NCI-H1694 treated with DMSO at 0.1 percent for 48 hours (cell line): Measurements from ENCODE around the gene HOXA7.

Source experiments
- DNase-seq: peaks from one replicate; lab custom pipeline; 2025; lab: John Stamatoyannopoulos, UW

The HOXA7 gene

DNA sequence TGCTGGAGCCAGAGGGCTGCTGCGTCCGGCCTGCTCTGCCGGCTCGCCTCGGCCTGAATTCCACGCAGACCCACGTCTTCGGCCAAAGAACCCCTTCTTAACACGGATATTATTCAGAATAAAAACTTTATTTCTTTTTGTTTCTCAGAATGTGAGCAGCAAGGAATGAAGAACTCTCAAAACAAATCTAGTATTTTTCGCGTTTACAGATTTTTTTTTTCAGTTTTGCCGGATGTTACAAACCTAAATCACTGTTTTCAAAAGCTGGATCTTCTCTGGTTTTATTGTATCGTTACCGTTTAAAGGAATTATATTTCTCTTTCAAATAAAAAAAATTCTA, 49.6 kb downstream of the HOXA7 start:
- DNase-seq = no peak

DNA sequence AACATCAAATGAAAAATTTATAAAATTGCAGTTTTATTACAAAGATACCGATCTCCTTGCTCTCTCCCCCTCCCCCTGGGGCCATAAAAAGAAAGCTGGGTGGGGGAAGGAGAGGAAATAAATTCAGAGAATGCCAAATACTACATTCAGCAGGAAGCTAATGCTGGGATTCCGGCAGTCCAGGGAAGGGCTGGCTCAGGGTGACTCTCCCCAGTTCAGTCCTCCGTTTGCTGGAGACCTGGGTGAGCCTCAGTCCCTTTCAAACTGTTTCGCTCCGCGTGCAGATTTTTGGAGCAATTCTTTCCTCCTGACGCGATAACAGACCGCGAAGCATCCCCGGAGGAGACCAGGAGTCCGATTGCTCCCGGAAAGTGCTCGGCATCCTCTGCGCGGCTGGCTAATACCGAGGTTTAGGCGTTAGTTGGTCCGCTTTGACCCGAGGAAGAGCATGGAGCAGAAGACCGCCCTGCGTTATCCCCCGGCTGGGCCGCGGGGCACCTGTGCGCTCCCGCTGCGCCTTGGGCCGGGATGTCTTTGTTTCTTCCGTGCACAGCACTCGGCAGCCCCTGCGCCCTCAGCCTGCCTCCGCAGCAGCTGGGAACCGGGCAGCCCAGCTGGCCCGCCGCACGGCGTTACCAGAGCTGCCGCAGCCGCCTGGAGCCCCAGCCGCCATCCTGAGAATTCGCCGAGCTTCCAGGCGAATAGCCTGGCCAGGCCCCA, 50.1 kb downstream of the HOXA7 start:
- no peak for DNase-seq

DNA sequence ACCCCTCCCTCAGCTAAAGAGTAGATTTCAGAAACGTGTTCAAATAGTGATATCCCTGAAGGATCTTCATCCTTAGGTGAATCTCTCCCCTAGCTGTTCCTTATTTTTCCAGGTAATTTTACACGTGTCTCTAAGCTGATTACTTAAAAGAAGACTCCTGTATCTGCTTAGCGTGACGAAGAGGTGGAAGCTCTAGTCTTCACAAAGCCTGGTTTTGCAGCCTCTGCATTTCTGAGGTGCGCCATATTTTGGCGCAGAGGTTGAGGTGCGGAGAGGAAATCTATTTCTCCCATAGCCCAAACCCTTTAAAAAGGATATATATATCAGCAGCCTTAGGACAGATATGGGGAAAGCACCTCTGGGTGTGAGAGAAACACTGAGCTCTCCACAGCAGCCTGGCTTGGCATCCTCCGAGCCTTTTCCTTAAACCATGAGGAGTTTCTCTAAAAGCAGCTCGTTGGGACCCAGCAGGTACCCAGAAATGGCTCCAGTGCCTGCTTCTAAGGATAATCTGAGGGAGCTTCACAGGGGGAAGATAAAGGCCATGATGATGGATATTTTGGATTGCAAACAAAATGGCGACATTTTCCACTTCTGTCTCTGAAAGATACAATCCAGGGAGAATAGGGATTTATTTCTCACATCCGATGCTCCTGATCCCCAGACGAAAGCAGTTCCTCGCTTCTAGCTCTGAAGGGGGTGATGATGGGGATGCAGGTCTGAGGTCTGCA, 51.0 kb downstream of the HOXA7 start:
- DNase-seq = no peak

DNA sequence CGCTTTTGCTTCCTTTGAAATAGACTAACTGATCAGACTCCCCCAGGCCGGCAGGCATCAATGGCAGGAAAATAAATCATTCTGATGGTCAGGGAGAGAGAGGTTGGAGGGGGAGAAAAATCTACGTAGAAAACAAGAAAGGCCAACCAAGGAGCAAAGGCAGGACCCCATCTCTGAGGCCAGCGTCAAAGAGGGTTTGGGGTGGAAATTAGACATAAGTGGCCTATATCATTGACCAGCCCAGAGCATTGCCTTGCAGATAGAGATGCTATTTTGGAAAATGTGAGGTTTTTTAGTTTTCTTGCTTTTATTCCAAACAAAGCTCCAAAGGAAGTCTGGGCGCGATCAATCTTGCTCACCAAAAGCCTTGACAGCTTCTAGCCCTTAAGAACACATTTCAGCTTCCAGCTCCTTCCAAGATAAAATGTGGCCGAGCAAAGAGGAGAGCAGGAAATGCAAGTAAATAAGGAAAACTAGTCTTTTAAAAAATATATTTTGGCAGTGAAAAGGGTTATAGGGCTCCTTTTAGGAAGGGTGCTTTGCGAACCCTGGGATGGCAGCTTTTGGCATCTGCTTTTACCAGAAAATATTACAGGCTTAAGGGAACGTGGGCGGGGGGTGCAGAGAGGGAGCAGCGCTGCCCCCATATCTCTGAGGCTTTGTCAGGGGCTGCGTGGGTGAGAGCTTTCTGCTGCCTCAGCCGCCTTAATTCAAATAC, 52.0 kb downstream of the HOXA7 start:
- no peak for DNase-seq
